H9 (cell line): ENCODE measurements around the gene RHOB. TPM values are rescaled to one million over a fixed set of nuclear protein-coding genes. Genes with fewer than 3 reads are reported as not detected.
A peak's percentile ranks its signal among the peaks of the same experiment; 100 is the strongest.

ENCODE experiments used
- DNase-seq: peaks from one replicate; pipeline ENCODE4 v3.0.0-alpha.2; 2017
- H2AFZ ChIP-seq: one replicate; pipeline ENCODE4 v1.6.1; 2013; ENCODE audit warnings: mild to moderate bottlenecking, low read length, control low read depth, moderate library complexity
- H2AK5ac ChIP-seq: 2 replicates; pipeline ENCODE4 v1.6.1; 2013; ENCODE audit warnings: low read length, control low read depth, mixed read lengths; ENCODE audit not compliant: insufficient read length
- H2BK120ac ChIP-seq: one replicate; pipeline ENCODE4 v1.6.1; 2013; ENCODE audit warnings: low read depth, mild to moderate bottlenecking, low read length, control low read depth, inconsistent platforms; ENCODE audit not compliant: poor library complexity, severe bottlenecking
- H2BK12ac ChIP-seq: 2 replicates; pipeline ENCODE4 v1.6.1; 2013; ENCODE audit warnings: low read length, control low read depth, mixed read lengths, low read depth; ENCODE audit not compliant: insufficient read length
- H2BK15ac ChIP-seq: 2 replicates; pipeline ENCODE4 v1.6.1; 2013; ENCODE audit warnings: low read depth, low read length, control low read depth
- H2BK20ac ChIP-seq: one replicate; pipeline ENCODE4 v1.6.1; 2013; ENCODE audit warnings: low read depth, mild to moderate bottlenecking, low read length, control low read depth, inconsistent platforms; ENCODE audit not compliant: poor library complexity, severe bottlenecking
- H2BK5ac ChIP-seq: 2 replicates; pipeline ENCODE4 v1.6.1; 2013; ENCODE audit warnings: low read length, control low read depth, mixed read lengths; ENCODE audit not compliant: insufficient read length
- H3K14ac ChIP-seq: 2 replicates; pipeline ENCODE4 v1.6.1; 2013; ENCODE audit warnings: low read length, control low read depth; ENCODE audit not compliant: insufficient read depth
- H3K18ac ChIP-seq: 2 replicates; pipeline ENCODE4 v1.6.1; 2013; ENCODE audit warnings: low read depth, mild to moderate bottlenecking, mixed read lengths, low read length, control low read depth; ENCODE audit not compliant: insufficient read length
- H3K23ac ChIP-seq: 2 replicates; pipeline ENCODE4 v1.6.1; 2013; ENCODE audit warnings: low read length, control low read depth, mixed read lengths, low read depth; ENCODE audit not compliant: insufficient read length
- H3K23me2 ChIP-seq: 2 replicates; pipeline ENCODE4 v1.6.1; 2013; ENCODE audit warnings: low read depth, mild to moderate bottlenecking, mixed read lengths, low read length, control low read depth; ENCODE audit not compliant: insufficient read length, poor library complexity, severe bottlenecking
- H3K27ac ChIP-seq: 2 replicates; pipeline ENCODE4 v1.5.1; 2013; ENCODE audit warnings: low read length, control low read depth, mixed read lengths, low read depth; ENCODE audit not compliant: insufficient read length
- H3K27me3 ChIP-seq: 2 replicates; pipeline ENCODE4 v1.6.1; 2013; ENCODE audit warnings: low read length, control low read depth, inconsistent platforms; ENCODE audit not compliant: insufficient read depth
- H3K4ac ChIP-seq: 2 replicates; pipeline ENCODE4 v1.6.1; 2013; ENCODE audit warnings: low read depth, mild to moderate bottlenecking, control low read depth, inconsistent platforms, low read length, moderate library complexity
- H3K4me1 ChIP-seq: 2 replicates; pipeline ENCODE4 v1.6.1; 2013; ENCODE audit warnings: low read length, control low read depth, inconsistent platforms; ENCODE audit not compliant: insufficient read depth
- H3K4me2 ChIP-seq: 2 replicates; pipeline ENCODE4 v1.6.1; 2013; ENCODE audit warnings: low read length, control low read depth, mixed read lengths; ENCODE audit not compliant: insufficient read length, insufficient read depth
- H3K56ac ChIP-seq: 2 replicates; pipeline ENCODE4 v1.6.1; 2013; ENCODE audit warnings: low read depth, mild to moderate bottlenecking, mixed read lengths, low read length, control low read depth; ENCODE audit not compliant: insufficient read length
- H3K79me1 ChIP-seq: 2 replicates; pipeline ENCODE4 v1.6.1; 2013; ENCODE audit warnings: low read depth, mild to moderate bottlenecking, moderate library complexity, low read length, control low read depth, inconsistent platforms; ENCODE audit not compliant: insufficient read depth, poor library complexity, severe bottlenecking
- H3K79me2 ChIP-seq: 2 replicates; pipeline ENCODE4 v1.6.1; 2013; ENCODE audit warnings: low read length, control low read depth, inconsistent platforms; ENCODE audit not compliant: insufficient read depth
- H3K9ac ChIP-seq: 2 replicates; pipeline ENCODE4 v1.6.1; 2013; ENCODE audit warnings: low read length, control low read depth, mixed read lengths; ENCODE audit not compliant: insufficient read length; ENCODE audit errors: extremely low read depth
- H3K9me3 ChIP-seq: one replicate; pipeline ENCODE4 v1.6.1; 2013; ENCODE audit warnings: low read depth, low read length, inconsistent platforms; ENCODE audit not compliant: control insufficient read depth
- H3T11ph ChIP-seq: one replicate; pipeline ENCODE4 v1.6.1; 2013; ENCODE audit warnings: mild to moderate bottlenecking, low read length, control low read depth, inconsistent platforms
- H4K20me1 ChIP-seq: one replicate; pipeline ENCODE4 v1.6.1; 2013; ENCODE audit not compliant: control insufficient read depth, insufficient read length, insufficient read depth
- H4K5ac ChIP-seq: 2 replicates; pipeline ENCODE4 v1.6.1; 2013; ENCODE audit warnings: low read depth, mild to moderate bottlenecking, mixed read lengths, low read length, control low read depth; ENCODE audit not compliant: insufficient read length
- H4K8ac ChIP-seq: replicated peaks from 2 replicates; pipeline ENCODE4 v1.6.1; 2013; ENCODE audit warnings: low read length, control low read depth, mixed read lengths, low read depth; ENCODE audit not compliant: insufficient read length
- H4K91ac ChIP-seq: 2 replicates; pipeline ENCODE4 v1.6.1; 2013; ENCODE audit warnings: low read depth, mild to moderate bottlenecking, moderate library complexity, mixed read lengths, low read length, control low read depth; ENCODE audit not compliant: insufficient read length
- H3K27ac Mint-ChIP-seq, 3 experiments: 2 replicates in 2 of 3; 3 replicates in 1 of 3; pipeline ENCODE4 v1.8.0; 2020 to 2021; ENCODE audit warnings: mixed read lengths in 3 of 3, mild to moderate bottlenecking in 1 of 3, moderate library complexity in 1 of 3
- H3K27me3 Mint-ChIP-seq: 2 replicates; pipeline ENCODE4 v1.8.0; 2021; ENCODE audit warnings: low read depth, mild to moderate bottlenecking, moderate library complexity, mixed read lengths
- H3K36me3 Mint-ChIP-seq, 3 experiments: 2 replicates in 2 of 3; 3 replicates in 1 of 3; pipeline ENCODE4 v1.8.0; 2020 to 2021; ENCODE audit warnings: low read depth in 3 of 3, mixed read lengths in 3 of 3; ENCODE audit not compliant: insufficient read depth in 1 of 3
- H3K4me1 Mint-ChIP-seq, 2 experiments: 2 replicates each; pipeline ENCODE4 v1.8.0; 2020; ENCODE audit warnings: mixed read lengths in 2 of 2
- H3K4me3 Mint-ChIP-seq, 2 experiments: 2 replicates in 1 of 2; 3 replicates in 1 of 2; pipeline ENCODE4 v1.8.0; 2020 to 2021; ENCODE audit warnings: mild to moderate bottlenecking in 2 of 2, mixed read lengths in 2 of 2, moderate library complexity in 1 of 2
- H3K9me3 Mint-ChIP-seq, 2 experiments: 2 replicates in 1 of 2; 3 replicates in 1 of 2; pipeline ENCODE4 v1.8.0; 2020; ENCODE audit warnings: mild to moderate bottlenecking in 2 of 2, mixed read lengths in 2 of 2, moderate library complexity in 1 of 2
- WGBS: extraction: QIAGEN DNeasy Blood & Tissue Kit; methylation state at CpG from one replicate; pipeline ENCODE4 v1.1.7; 2013; ENCODE audit warnings: missing lambda C conversion rate, low lambda C conversion rate, mixed read lengths; ENCODE audit not compliant: insufficient read length; ENCODE audit errors: extremely low coverage; 5-methylcytosine and 5-hydroxymethylcytosine counted together
- total RNA-seq: library from RNA; stranded (reverse); gene quantifications from 2 replicates; pipeline ENCODE4 v1.2.1, GENCODE V29; 2021
- TF ChIP-seq, protein P1 (sequence below): fragments of 200-600 bp; sonication (generic); conservative IDR thresholded peaks from 3 replicates; pipeline ENCODE4 v1.8.0; 2021; ENCODE audit warnings: antibody characterized with exemption, mild to moderate bottlenecking

RHOB gene
- total RNA-seq, 1 experiment from 2014 or later: 10.3 TPM

DNA sequence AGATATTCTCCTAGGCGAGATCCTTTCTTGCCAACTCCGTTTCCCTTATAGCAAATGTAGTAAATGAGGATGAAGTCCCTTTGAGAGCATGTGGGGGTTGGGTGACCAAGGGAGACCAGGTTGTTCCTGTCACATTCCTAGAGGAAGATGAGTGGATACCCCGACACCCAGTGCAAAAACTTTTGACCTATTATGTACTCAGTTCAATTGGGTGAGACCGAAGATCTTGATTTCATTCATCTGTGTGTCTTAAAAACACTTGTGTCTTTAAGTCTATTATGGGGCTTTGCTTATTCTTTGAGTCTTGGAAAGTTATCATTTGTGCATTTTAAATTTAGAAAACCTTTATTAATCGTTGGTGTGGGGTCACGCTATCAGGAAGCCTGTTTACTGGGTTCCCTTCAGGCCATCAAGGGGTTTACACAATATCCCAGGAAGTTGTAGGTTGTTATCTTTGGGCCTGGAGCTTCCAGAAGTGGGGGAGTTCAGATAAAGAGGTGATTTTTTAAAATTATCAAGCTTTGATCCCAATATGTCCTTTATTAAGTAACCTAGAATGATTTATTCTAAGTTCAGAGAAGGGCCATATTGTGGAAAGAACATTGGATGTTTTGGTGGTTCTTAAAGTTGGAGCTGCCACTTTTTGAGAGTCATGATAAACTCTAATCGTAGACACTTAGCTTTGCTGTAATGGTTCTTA is 2.8 kb downstream of the RHOB start:
- H3K9me3 Mint-ChIP-seq: no peaks in the 10 kb centered on the region; a peak in 1 of 5 replicates
- Histone ChIP-seq H3K27me3 (peaks cover 13% of the 10 kb centered on the region; the same call in 1 of the 2 replicates), H2AK5ac (no peak overlapping the region), H3K79me2 (no peaks in the 10 kb centered on the region), H3K4me2 (no peak overlapping the region), H3K18ac (no peak overlapping the region), H3K79me1 (no peaks in the 10 kb centered on the region), H2BK120ac (no peak overlapping the region), H3T11ph (no peak overlapping the region), H2BK20ac (no peak overlapping the region), H4K5ac (no peak overlapping the region), H3K14ac (no peak overlapping the region), H3K23ac (no peak overlapping the region), H4K91ac (no peak overlapping the region), H3K4ac (no peak overlapping the region), H3K9me3 (no peaks in the 10 kb centered on the region), H3K9ac (no peak overlapping the region), H2BK15ac (no peak overlapping the region), H4K8ac (no peak overlapping the region), H2BK12ac (no peak overlapping the region), H3K27ac (no peak overlapping the region), H3K56ac (no peak overlapping the region), H3K23me2 (peaks cover 9% of the 10 kb centered on the region), H4K20me1 (no peaks in the 10 kb centered on the region), H2AFZ (no peak overlapping the region), H2BK5ac (no peak overlapping the region), H3K4me1 (no peaks in the 10 kb centered on the region)
- H3K27ac Mint-ChIP-seq: no peak overlapping the region
- peak overlapping the region in 1 of 2 experiments; percentile 63; a peak in 1 of 5 replicates for H3K4me3 Mint-ChIP-seq
- H3K27me3 Mint-ChIP-seq: peaks cover 87% of the 10 kb centered on the region
- no CpG with 5 or more reads among the region's 7 CpGs for WGBS
- DNase-seq: no peak
- TF ChIP-seq, protein P1, sequence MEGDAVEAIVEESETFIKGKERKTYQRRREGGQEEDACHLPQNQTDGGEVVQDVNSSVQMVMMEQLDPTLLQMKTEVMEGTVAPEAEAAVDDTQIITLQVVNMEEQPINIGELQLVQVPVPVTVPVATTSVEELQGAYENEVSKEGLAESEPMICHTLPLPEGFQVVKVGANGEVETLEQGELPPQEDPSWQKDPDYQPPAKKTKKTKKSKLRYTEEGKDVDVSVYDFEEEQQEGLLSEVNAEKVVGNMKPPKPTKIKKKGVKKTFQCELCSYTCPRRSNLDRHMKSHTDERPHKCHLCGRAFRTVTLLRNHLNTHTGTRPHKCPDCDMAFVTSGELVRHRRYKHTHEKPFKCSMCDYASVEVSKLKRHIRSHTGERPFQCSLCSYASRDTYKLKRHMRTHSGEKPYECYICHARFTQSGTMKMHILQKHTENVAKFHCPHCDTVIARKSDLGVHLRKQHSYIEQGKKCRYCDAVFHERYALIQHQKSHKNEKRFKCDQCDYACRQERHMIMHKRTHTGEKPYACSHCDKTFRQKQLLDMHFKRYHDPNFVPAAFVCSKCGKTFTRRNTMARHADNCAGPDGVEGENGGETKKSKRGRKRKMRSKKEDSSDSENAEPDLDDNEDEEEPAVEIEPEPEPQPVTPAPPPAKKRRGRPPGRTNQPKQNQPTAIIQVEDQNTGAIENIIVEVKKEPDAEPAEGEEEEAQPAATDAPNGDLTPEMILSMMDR: no peak
- H3K4me1 Mint-ChIP-seq: peaks cover 35 to 42% of the 10 kb centered on the region in 2 experiments
- H3K36me3 Mint-ChIP-seq: no peaks in the 10 kb centered on the region
